OCI-LY7 (cell line): ENCODE data around the gene ACVR1.

Experiments
- CTCF ChIP-seq: fragments of 200-600 bp; sonication (generic); conservative IDR thresholded peaks from 2 replicates; pipeline ENCODE4 v1.5.1; 2014; ENCODE audit warnings: mild to moderate bottlenecking, antibody characterized with exemption, low read length, moderate library complexity, mixed read lengths
- EZH2phosphoT487 ChIP-seq: fragments of 200-600 bp; sonication (generic); IDR thresholded peaks from 2 replicates; pipeline ENCODE4 v1.6.1; 2018; ENCODE audit warnings: low read depth, borderline replicate concordance, mild to moderate bottlenecking, mixed run types, antibody characterized with exemption, low read length, moderate library complexity, mixed read lengths

GRCh38 chr2:157737656-157738055 lies 138.5 kb downstream of the ACVR1 start:
- TF ChIP-seq CTCF (no peak), EZH2phosphoT487 (no peak)
